ENCODE data around the gene TRABD.
A peak's percentile ranks its signal among the peaks of the same experiment; 100 is the strongest.

Gene TRABD

DNA sequence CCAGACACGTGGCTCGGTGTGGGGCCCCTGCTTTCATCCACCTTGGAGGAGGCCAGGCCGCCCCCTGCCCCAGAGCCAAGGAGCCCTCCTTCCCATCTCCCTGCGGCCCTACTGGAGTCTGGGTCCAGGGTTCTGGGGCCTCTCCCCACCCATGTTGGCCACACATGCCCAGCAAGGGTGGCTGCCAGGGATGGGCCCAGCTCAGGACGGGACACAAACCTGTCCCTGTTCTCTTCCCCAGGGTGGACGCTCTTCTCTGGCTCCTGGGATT lies 10.6 kb upstream of the TRABD start:
- DNase-seq (ENCODE audit: low spot score) = no peak

- no peak for DNase-seq (ENCODE audit: low spot score)
Measured at GRCh38 chr22:50175921-50176849, 9.5 kb upstream of the TRABD start.

DNA sequence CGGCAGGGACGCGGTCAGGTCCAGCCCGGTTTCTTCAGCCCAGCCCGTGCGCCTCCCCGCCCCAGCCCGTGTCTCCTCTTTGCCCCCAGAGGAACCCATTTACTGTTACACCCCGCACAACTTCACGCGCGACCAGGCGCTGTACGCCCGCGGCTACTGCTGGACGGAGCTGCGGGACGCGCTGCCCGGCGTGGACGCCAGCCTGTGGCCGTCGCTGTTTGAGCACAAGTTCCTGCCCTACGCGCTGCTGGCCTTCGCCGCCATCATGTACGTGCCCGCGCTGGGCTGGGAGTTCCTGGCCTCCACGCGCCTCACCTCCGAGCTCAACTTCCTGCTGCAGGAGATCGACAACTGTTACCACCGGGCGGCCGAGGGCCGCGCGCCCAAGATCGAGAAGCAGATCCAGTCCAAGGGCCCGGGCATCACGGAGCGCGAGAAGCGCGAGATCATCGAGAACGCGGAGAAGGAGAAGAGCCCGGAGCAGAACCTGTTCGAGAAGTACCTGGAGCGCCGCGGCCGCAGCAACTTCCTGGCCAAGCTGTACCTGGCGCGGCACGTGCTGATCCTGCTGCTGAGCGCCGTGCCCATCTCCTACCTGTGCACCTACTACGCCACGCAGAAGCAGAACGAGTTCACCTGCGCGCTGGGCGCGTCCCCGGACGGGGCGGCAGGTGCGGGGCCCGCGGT lies 8.7 kb upstream of the TRABD start:
- DNase-seq (ENCODE audit: low spot score) = no peak

DNA sequence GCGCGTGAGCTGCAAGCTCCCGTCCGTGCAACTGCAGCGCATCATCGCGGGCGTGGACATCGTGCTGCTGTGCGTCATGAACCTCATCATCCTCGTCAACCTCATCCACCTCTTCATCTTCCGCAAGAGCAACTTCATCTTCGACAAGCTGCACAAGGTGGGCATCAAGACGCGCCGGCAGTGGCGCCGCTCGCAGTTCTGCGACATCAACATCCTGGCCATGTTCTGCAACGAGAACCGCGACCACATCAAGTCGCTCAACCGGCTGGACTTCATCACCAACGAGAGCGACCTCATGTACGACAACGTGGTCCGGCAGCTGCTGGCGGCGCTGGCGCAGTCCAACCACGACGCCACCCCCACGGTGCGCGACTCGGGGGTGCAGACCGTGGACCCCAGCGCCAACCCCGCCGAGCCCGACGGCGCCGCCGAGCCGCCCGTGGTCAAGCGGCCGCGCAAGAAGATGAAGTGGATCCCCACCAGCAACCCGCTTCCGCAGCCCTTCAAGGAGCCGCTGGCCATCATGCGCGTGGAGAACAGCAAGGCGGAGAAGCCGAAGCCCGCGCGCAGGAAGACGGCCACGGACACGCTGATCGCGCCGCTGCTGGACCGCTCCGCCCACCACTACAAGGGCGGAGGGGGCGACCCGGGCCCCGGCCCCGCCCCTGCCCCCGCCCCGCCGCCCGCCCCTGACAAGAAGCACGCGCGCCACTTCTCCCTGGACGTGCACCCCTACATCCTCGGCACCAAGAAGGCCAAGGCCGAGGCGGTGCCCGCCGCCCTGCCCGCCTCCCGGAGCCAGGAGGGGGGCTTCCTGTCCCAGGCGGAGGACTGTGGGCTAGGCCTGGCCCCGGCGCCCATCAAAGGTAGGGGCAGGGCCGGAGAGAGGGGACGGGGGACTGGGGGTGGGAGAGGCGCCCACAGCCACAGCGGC lies 7.9 kb upstream of the TRABD start:
- DNase-seq (ENCODE audit: low spot score) = no peak

GRCh38 chr22:50178471-50178864 lies 7.2 kb upstream of the TRABD start:
- DNase-seq (ENCODE audit: low spot score) = no peak

- DNase-seq (ENCODE audit: low spot score) = no peak
Measured at GRCh38 chr22:50178871-50179869, 6.5 kb upstream of the TRABD start.

GRCh38 chr22:50179937-50180726 lies 5.6 kb upstream of the TRABD start:
- DNase-seq (ENCODE audit: low spot score) = no peak

- DNase-seq (ENCODE audit: low spot score) = no peak
Measured at GRCh38 chr22:50180727-50181521, 4.8 kb upstream of the TRABD start.

GRCh38 chr22:50182176-50183081 lies 3.3 kb upstream of the TRABD start:
- DNase-seq (ENCODE audit: low spot score) = no peak

DNA sequence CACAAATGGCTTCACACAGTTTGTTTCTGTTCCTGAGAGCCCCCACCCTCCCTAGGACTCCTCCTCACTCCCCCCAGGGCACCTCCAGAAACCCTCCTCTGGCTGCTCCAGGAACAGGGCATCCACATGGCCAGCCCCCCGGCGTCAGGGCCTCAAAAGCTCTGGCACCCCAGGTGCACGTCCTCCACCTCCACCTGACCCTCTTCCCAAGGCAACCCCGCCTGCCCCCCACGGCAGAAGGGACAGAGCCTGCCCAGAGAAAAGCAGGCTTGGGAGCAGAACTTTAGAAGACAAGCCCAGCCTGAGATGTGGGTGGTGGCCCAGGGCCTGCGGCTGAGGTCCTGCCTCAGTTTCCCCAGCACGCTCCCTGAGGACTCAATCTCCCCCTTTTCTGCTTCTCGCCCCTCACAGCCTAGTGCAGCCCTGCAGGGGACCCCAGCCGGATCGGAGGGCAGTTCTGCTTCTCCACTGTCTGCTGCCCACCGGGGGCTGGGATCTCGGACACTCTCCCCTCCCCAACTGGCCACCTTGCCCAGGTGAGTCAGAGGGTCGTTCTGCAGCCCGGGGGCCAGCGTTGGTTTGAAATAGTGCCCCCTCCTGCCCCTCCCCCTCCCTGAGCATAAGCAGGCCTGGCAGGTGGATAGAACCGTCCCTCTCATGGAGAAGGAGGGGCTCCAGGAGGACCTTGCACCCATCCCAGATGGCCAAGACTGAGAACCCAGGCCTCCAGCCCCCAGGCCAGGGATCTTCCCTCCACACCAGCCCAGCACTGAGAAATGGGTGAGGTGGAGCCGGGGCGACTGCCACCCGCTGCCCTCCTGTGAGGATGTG lies 2.4 kb upstream of the TRABD start:
- DNase-seq (ENCODE audit: low spot score) = no peak

DNA sequence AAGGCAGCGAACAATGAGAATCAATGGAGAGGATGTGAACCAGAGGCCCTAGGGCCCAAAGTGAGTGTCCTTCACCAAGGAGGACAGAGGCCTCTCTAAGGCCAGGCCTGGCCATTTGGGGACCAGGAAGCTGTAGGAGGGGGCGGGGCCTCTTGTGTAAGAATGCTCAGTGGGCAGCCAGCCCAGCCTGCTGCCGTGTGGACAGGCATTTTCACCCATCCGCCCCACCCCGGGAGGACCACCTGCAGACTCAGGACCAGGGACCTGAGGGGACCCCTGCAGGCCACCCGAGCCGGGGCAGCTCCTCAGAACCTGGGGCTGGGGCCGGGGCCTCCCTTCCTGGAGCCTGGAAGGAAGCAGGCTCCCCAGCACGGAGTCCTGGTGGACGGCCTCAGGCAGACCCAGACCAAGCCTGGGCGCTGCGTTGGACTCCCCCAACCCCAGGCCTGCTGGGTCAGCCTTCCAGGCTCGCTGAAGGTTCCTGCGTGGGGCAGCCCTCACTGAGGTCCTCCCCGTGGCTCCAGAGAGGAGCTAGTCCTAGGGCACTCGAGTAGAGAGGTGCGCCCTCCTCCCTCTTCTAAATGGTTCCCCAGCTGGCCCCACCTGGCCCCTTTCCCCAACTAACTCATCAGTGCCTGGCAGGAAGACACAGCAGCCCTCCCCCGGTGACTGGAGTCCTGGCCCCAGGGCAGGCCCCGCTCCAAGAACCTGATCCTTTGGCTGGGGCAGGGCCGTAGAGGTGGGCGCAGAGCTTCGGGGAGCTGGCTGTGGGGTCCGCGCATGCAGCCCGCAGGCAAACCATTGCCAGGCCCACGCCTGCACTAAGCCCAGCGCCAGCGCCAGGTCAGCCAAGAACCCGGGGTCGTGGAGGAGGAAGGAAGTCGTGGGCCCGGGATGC lies 1.5 kb upstream of the TRABD start:
- peak; percentile 68 for DNase-seq (ENCODE audit: low spot score)

GRCh38 chr22:50184902-50185374 lies 775 bp upstream of the TRABD start:
- no peak for DNase-seq (ENCODE audit: low spot score)

DNA sequence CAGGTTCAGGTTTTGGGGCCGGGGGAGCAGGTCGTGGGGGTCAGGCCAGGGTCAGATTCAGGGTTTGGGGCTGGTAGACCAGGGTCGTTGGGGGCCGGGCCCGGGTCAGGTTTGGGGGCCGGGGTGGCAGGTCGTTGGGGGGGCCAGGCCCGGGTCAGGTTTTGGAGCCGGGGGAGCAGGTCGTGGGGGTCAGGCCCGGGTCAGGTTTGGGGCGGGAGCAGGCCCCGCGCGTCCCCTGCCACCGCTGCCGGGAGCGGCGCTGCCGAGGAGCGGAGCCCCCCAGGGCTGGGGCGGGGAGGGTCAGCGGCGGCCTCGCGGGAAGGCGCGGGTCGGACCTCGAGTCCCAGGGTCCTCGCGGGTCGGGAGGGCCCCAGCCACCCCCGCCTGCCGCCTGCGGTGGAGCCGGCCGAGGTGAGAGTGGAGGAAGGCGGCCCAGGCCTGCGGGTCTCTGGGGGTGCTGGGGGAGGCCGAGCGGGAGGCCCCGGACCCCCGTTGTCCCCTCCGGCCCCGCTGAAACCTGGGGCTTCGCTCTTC lies 535 bp downstream of the TRABD start:
- no peak for DNase-seq (ENCODE audit: low spot score)

- DNase-seq (ENCODE audit: low spot score) = no peak
Measured at GRCh38 chr22:50186761-50187523, 1.2 kb downstream of the TRABD start.

DNA sequence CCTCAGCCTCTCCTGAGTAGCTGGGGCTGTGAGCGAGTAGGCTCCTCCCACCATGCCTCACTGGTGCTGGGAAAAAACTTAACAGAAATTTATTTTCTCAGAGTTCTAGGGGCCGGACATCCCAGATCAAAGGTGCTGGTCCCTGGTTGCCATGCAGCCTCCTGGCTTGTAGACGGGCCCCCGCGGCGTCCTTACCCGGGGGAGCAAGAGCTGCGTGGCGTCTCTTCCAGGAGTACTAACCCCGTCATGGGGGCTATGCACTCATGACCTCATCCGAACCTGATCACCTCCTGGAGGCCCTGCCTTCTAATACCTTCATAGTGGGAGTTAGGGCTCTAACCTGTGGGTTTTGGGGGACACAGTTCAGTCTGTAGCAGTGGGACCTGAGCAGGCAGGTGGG lies 2.6 kb downstream of the TRABD start:
- no peak for DNase-seq (ENCODE audit: low spot score)

Measured in Ammon's horn (tissue), 1 donor.